OCI-LY7 (cell line): ENCODE results near the gene SIGLEC1. TPM values are rescaled to one million over a fixed set of nuclear protein-coding genes. Genes with fewer than 3 reads are reported as not detected.
A peak's percentile ranks its signal among the peaks of the same experiment; 100 is the strongest.

Experiments used
- BruUV-seq: library from RNA; stranded (reverse); fragments of 400-500 nt; replicated peaks from 2 replicates; lab custom pipeline; 2021; lab: Mats Ljungman, UMichigan
- CTCF ChIA-PET: fragments of 300-600 bp; sonication (Branson Sonifier 250); formaldehyde crosslinking; loops from one replicate; lab custom pipeline; 2022; ENCODE audit warnings: antibody characterized with exemption; ENCODE audit not compliant: unreplicated experiment; lab: Charles Lee
- POLR2A ChIA-PET: fragments of 300-600 bp; sonication (Branson Sonifier 250); formaldehyde crosslinking; loops from one replicate; lab custom pipeline; 2022; ENCODE audit warnings: antibody characterized with exemption; lab: Charles Lee
- DNase-seq: peaks from one replicate; pipeline ENCODE4 v3.0.0-alpha.2; 2015; ENCODE audit warnings: low spot score
- H2AFZ ChIP-seq: fragments of 200-600 bp; sonication (generic), shearing (Covaris generic); 2 replicates; pipeline ENCODE4 v1.6.1; 2014; ENCODE audit warnings: mild to moderate bottlenecking, antibody characterized with exemption, low read length, moderate library complexity
- H3K27ac ChIP-seq: fragments of 200-600 bp; sonication (generic); 2 replicates; pipeline ENCODE4 v1.5.1; 2014; ENCODE audit warnings: mixed run types, low read depth, mild to moderate bottlenecking, moderate library complexity, low read length, inconsistent platforms; ENCODE audit not compliant: poor library complexity, severe bottlenecking
- H3K36me3 ChIP-seq: fragments of 200-600 bp; sonication (generic); 2 replicates; pipeline ENCODE4 v1.6.1; 2014; ENCODE audit warnings: mild to moderate bottlenecking, antibody characterized with exemption, low read length, moderate library complexity, mixed read lengths; ENCODE audit not compliant: insufficient read depth
- H3K4me1 ChIP-seq: fragments of 200-600 bp; sonication (generic); 2 replicates; pipeline ENCODE4 v1.5.1; 2014; ENCODE audit warnings: mild to moderate bottlenecking, low read length; ENCODE audit not compliant: insufficient read depth, poor library complexity, severe bottlenecking
- H3K4me2 ChIP-seq: fragments of 200-600 bp; sonication (generic); 2 replicates; pipeline ENCODE4 v1.6.1; 2014; ENCODE audit warnings: mild to moderate bottlenecking, low read length
- H3K4me3 ChIP-seq: fragments of 200-600 bp; sonication (generic); 2 replicates; pipeline ENCODE4 v1.5.1; 2014; ENCODE audit warnings: mild to moderate bottlenecking, low read depth, low read length; ENCODE audit not compliant: poor library complexity, severe bottlenecking
- H3K79me2 ChIP-seq: fragments of 200-600 bp; sonication (generic); 2 replicates; pipeline ENCODE4 v1.6.1; 2016; ENCODE audit warnings: low read depth, mild to moderate bottlenecking, low read length, moderate library complexity, mixed read lengths; ENCODE audit not compliant: insufficient read depth
- H3K9me2 ChIP-seq: fragments of 200-600 bp; sonication (generic); 2 replicates; pipeline ENCODE4 v1.6.1; 2016; ENCODE audit warnings: mild to moderate bottlenecking, low read length, mixed read lengths; ENCODE audit not compliant: insufficient read depth
- H3K9me3 ChIP-seq: fragments of 200-600 bp; sonication (generic); 2 replicates; pipeline ENCODE4 v1.6.1; 2014; ENCODE audit warnings: mild to moderate bottlenecking, mixed run types, low read length, mixed read lengths
- H4K20me1 ChIP-seq: fragments of 200-600 bp; sonication (generic); 2 replicates; pipeline ENCODE4 v1.6.1; 2014; ENCODE audit warnings: mild to moderate bottlenecking, antibody characterized with exemption, low read length, moderate library complexity, mixed read lengths; ENCODE audit not compliant: insufficient read depth
- CTCF ChIP-seq: fragments of 200-600 bp; sonication (generic); conservative IDR thresholded peaks from 2 replicates; pipeline ENCODE4 v1.5.1; 2014; ENCODE audit warnings: mild to moderate bottlenecking, antibody characterized with exemption, low read length, moderate library complexity, mixed read lengths
- EZH2phosphoT487 ChIP-seq: fragments of 200-600 bp; sonication (generic); IDR thresholded peaks from 2 replicates; pipeline ENCODE4 v1.6.1; 2018; ENCODE audit warnings: low read depth, borderline replicate concordance, mild to moderate bottlenecking, mixed run types, antibody characterized with exemption, low read length, moderate library complexity, mixed read lengths
- intact Hi-C: fragments of 100-400 bp; cut with micrococcal nuclease; formaldehyde crosslinking; loops from one replicate; pipeline ENCODE4 v1.10.0; 2022; ENCODE audit not compliant: unreplicated experiment
- total RNA-seq, 2 experiments: library from RNA; depleted of rRNA in 1 of 2; stranded (reverse); fragments of >200 nt in 1 of 2; shearing (Covaris generic) in 1 of 2; gene quantifications; 2 replicates each; pipeline ENCODE4 v1.2.3, GENCODE V29; 2014 to 2022

The SIGLEC1 gene
- total RNA-seq, 2 experiments from 2014 or later, result 0.11 TPM; not detected in 1

- H3K36me3 ChIP-seq, result no peaks in the 10 kb centered on the region
- TF ChIP-seq EZH2phosphoT487, result no peak
- no peak for TF ChIP-seq CTCF
- intact Hi-C loops, result loop anchor here (5.0 to 10.0 kb wide), 2 partner anchors 63 to 64 kb away; partner anchors contain the start of gene SPEF1
- POLR2A ChIA-PET, result interaction anchor here (0.6 to 1.4 kb wide), 3 partner anchors 13 to 49 kb away, joined by 3 to 5 read pairs (median 3); partner anchors contain the start of gene ADISSP
- BruUV-seq, result no TSS peak
- H3K4me2 ChIP-seq, result no peak overlapping the region
- no peak overlapping the region for H3K4me3 ChIP-seq
- no peaks in the 10 kb centered on the region for H3K79me2 ChIP-seq
- peaks cover 13% of the 10 kb centered on the region for H3K4me1 ChIP-seq
- no peaks in the 10 kb centered on the region for H3K9me3 ChIP-seq
- no peak overlapping the region for H3K27ac ChIP-seq
- no peaks in the 10 kb centered on the region for H4K20me1 ChIP-seq
- no peak overlapping the region for H2AFZ ChIP-seq
- DNase-seq, result no peak
- CTCF ChIA-PET, result no interaction called here
- no peaks in the 10 kb centered on the region for H3K9me2 ChIP-seq
Observed at GRCh38 chr20:3719046-3719445, 6.6 kb upstream of the SIGLEC1 start.

- no peaks in the 10 kb centered on the region for H3K9me3 ChIP-seq
- no peaks in the 10 kb centered on the region for H3K36me3 ChIP-seq
- H3K79me2 ChIP-seq, result no peaks in the 10 kb centered on the region
- no TSS peak for BruUV-seq
- H3K4me3 ChIP-seq, result no peak overlapping the region
- intact Hi-C loops, result loop anchor here (1.0 to 10.0 kb wide), 4 partner anchors 52 to 368 kb away; partner anchors contain the start of gene SPEF1
- H3K27ac ChIP-seq, result no peak overlapping the region
- no peaks in the 10 kb centered on the region for H4K20me1 ChIP-seq
- TF ChIP-seq EZH2phosphoT487 (no peak), CTCF (peak; percentile 87)
- H3K9me2 ChIP-seq, result no peaks in the 10 kb centered on the region
- H3K4me2 ChIP-seq, result no peak overlapping the region
- peaks cover 13% of the 10 kb centered on the region for H3K4me1 ChIP-seq
- peak; percentile 74 for DNase-seq
- no peak overlapping the region for H2AFZ ChIP-seq
- POLR2A ChIA-PET, result interaction anchor here (0.6 to 1.1 kb wide), 2 partner anchors 52 to 392 kb away, joined by 3 read pairs; no protein-coding TSS in a partner anchor
- CTCF ChIA-PET, result interaction anchor here (1.2 kb wide), 1 partner anchor 52 kb away, joined by 16 read pairs; the partner anchor contains the start of gene ADISSP
Observed at GRCh38 chr20:3716195-3716834, 3.9 kb upstream of the SIGLEC1 start.

- no peak overlapping the region for H3K27ac ChIP-seq
- H3K4me1 ChIP-seq, result no peaks in the 10 kb centered on the region
- ChIA-PET POLR2A (no interaction called here), CTCF (no interaction called here)
- H3K4me2 ChIP-seq, result no peak overlapping the region
- H3K9me2 ChIP-seq, result no peaks in the 10 kb centered on the region
- BruUV-seq, result no TSS peak
- no peaks in the 10 kb centered on the region for H4K20me1 ChIP-seq
- H3K4me3 ChIP-seq, result no peak overlapping the region
- TF ChIP-seq EZH2phosphoT487 (no peak), CTCF (no peak)
- no peaks in the 10 kb centered on the region for H3K36me3 ChIP-seq
- H2AFZ ChIP-seq, result no peak overlapping the region
- H3K79me2 ChIP-seq, result no peaks in the 10 kb centered on the region
- intact Hi-C loops, result loop anchor here (10.0 kb wide), 1 partner anchor 59 kb away; no protein-coding TSS in a partner anchor
- no peaks in the 10 kb centered on the region for H3K9me3 ChIP-seq
- DNase-seq, result no peak
Observed at GRCh38 chr20:3714092-3714491, 1.7 kb upstream of the SIGLEC1 start.
